ENCODE results near the gene RILP.
A peak's percentile ranks its signal among the peaks of the same experiment; 100 is the strongest.

RILP gene

GRCh38 chr17:1647802-1648171 is 1.9 kb downstream of the RILP start:
- DNase-seq: no peak

- DNase-seq: no peak
Measured at GRCh38 chr17:1646199-1646875, 3.3 kb downstream of the RILP start.

- DNase-seq: no peak
Measured at GRCh38 chr17:1645207-1646171, 4.2 kb downstream of the RILP start, which contains the start of gene SCARF1. Gene SCARF1, minus strand, starts transcription at chr17:1645732. Its CDS starts 35 bp downstream, at chr17:1645697.

GRCh38 chr17:1644493-1645206 is 5.0 kb downstream of the RILP start:
- DNase-seq: no peak

GRCh38 chr17:1643999-1644492 is 5.6 kb downstream of the RILP start:
- DNase-seq: no peak

GRCh38 chr17:1643293-1643998 is 6.2 kb downstream of the RILP start:
- DNase-seq: peak; percentile 24

GRCh38 chr17:1641065-1641403 is 8.6 kb downstream of the RILP start:
- DNase-seq: no peak

GRCh38 chr17:1640329-1641064 is 9.2 kb downstream of the RILP start:
- DNase-seq: no peak

- no peak for DNase-seq
Measured at GRCh38 chr17:1639549-1640180, 10.0 kb downstream of the RILP start.

- DNase-seq: no peak
Measured at GRCh38 chr17:1638624-1639300, 10.9 kb downstream of the RILP start.

GRCh38 chr17:1638171-1638590 is 11.5 kb downstream of the RILP start:
- DNase-seq: no peak

GRCh38 chr17:1636732-1637285 is 12.9 kb downstream of the RILP start:
- DNase-seq: no peak

- DNase-seq: no peak
Measured at GRCh38 chr17:1635675-1636465, 13.8 kb downstream of the RILP start.

GRCh38 chr17:1634841-1635650 is 14.6 kb downstream of the RILP start:
- DNase-seq: no peak

- no peak for DNase-seq
Measured at GRCh38 chr17:1630662-1631061, 19.0 kb downstream of the RILP start.

GRCh38 chr17:1629504-1630310 is 20.0 kb downstream of the RILP start:
- DNase-seq: no peak

- DNase-seq: peak; percentile 76
Measured at GRCh38 chr17:1628856-1629503, 20.7 kb downstream of the RILP start.
